ENCODE results near the gene METTL25B. TPM values are rescaled to one million over a fixed set of nuclear protein-coding genes. Genes with fewer than 3 reads are reported as not detected.

METTL25B gene
- total RNA-seq, 2 experiments from 2014 or later = 30.0 to 34.0 TPM

DNA sequence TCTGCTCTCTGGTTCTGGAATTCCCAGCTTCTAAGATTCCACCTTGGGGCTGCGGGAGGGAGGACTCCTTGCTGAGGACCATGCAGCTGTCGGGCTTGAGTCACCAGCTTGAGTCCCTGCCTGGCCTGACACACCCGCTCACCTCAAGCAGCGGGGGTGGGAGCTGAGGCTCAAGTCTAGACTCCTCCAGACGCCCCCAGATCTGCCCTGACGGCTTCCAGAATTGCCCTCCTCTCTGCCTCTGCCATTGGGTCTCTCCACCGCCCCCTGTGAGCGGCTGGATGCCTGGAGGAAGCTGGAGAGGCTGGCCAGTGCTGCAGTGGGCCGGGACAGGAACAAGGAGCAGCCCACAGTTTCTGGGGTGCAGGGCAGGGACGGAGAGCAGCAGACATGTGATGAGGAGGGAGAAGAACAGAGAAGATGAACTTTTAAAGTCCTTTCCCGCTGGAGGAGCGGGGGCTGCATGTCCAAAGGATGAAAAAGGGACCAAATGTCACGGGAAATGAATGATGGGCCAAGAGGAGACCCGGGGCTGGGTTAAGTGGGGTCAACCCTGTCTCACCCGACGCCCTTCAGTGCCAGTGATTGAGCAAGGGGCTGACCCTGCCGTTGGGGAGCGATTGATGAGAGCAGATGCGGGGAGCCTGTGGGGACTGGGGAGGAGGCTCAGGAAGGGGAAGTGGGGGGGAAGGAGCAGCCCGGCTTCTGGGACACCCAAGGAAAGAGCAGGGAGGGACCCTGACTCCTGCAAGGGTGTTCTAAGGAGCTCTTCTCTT, 36.4 kb upstream of the METTL25B start:
- no peaks in the 10 kb centered on the region for H3K9me3 Mint-ChIP-seq (ENCODE audit: insufficient read depth)
- peak overlapping the region; percentile 5 for H3K27ac Mint-ChIP-seq
- peaks cover 53% of the 10 kb centered on the region for H3K27me3 Mint-ChIP-seq (ENCODE audit: low read depth)
- DNase-seq = no peak
- no peaks in the 10 kb centered on the region for H3K36me3 Mint-ChIP-seq (ENCODE audit: low read depth)
- ChIA-PET POLR2A (interaction anchor here (0.9 kb wide), 1 partner anchor 100 kb away, joined by 3 read pairs; the partner anchor contains the start of gene NAXE), CTCF (interaction anchor here (1.0 to 19.7 kb wide), 7 partner anchors 13 to 184 kb away, joined by 3 to 543 read pairs (median 69); partner anchors contain the start of genes CRABP2, INSRR, ISG20L2 and METTL25B)
- no peak for ATAC-seq
- H3K4me1 Mint-ChIP-seq (ENCODE audit: low read depth) = peaks cover 29% of the 10 kb centered on the region
- no peak overlapping the region for H3K4me3 Mint-ChIP-seq

DNA sequence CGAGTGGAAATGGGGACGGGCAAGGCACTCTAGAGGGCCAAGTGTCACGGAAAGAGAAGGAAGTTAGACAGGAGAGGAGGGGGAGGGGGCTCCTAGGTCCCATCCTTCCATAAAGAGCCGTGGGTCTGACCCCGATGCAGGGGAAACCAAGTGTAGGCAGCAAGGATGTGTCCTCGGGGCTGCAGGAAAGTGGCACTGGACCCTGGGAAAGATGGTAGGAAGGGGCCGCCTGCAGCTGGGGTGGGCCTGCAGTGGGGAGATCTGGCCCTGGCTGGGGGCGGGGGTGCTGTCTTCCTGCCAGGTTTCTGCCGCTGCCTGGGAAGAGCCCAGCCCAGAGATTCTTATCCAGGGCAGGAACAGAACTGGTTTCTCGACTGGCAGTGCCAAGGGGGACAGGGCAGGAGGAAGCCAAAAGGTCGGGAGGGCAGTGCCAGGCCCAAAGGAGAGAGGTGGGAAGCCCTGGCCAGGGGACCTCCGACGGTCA, 35.8 kb upstream of the METTL25B start:
- Mint-ChIP-seq H3K27me3 (ENCODE audit: low read depth) (peaks cover 53% of the 10 kb centered on the region), H3K27ac (no peak overlapping the region), H3K4me3 (no peak overlapping the region), H3K9me3 (ENCODE audit: insufficient read depth) (no peaks in the 10 kb centered on the region), H3K4me1 (ENCODE audit: low read depth) (peaks cover 29% of the 10 kb centered on the region), H3K36me3 (ENCODE audit: low read depth) (no peaks in the 10 kb centered on the region)
- POLR2A ChIA-PET = no interaction called here
- ATAC-seq (no peak), DNase-seq (no peak)
- CTCF ChIA-PET = interaction anchor here (4.3 to 19.7 kb wide), 6 partner anchors 13 to 167 kb away, joined by 26 to 543 read pairs (median 102); partner anchors contain the start of genes CRABP2, INSRR, ISG20L2 and METTL25B

DNA sequence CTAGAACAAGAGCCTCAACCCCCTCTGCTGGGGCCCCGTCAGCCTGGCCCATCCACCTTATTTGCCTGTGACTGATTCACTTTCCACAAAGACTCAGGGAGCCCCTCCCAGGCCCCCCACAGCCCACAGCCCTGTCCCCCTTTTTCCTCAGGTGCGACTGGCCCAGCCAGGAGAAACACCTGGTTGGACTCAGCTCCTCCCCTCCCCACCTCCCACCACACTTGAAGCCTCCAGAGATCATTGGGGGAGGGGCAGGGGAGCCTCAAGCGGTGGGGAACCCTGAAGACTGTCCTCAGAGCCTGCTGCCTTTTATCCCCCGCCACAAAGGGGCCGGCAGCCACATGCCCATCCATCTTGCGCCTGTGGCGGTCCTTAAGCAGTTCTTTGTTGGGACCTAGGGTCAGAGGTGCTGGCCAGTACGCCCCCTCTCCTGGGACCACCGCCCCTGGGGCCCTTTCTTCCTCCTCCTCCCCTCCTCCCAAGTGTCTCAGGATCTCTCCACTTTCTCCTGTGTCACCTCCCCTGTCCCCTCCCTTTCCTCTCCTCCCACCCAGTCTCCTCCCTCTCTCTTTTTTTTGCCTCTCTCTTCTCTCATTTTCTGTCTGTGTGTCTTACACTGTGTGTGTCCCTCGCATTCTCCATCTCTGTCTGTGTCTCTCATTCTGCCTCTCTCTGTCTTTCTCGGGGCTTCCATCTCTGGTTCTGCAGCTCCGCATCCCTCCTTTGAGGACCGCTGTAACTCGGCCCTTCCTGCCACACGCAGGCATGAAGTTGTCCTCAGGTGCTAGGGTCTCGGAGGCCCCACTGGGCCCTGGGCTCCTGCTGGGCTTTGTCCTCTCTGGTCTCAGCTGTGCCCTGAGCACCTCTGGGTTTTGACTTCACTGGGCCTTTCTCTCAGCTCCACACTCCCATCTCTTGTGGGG, 35.1 kb upstream of the METTL25B start:
- H3K9me3 Mint-ChIP-seq (ENCODE audit: insufficient read depth) = no peaks in the 10 kb centered on the region
- no peaks in the 10 kb centered on the region for H3K36me3 Mint-ChIP-seq (ENCODE audit: low read depth)
- DNase-seq = peak; percentile 47
- ChIA-PET POLR2A (no interaction called here), CTCF (interaction anchor here (1.3 to 19.7 kb wide), 4 partner anchors 9 to 32 kb away, joined by 7 to 543 read pairs (median 190); partner anchors contain the start of genes CRABP2, ISG20L2, METTL25B and NES)
- ATAC-seq = no peak
- H3K4me3 Mint-ChIP-seq = no peak overlapping the region
- peak overlapping the region; percentile 15 for H3K27ac Mint-ChIP-seq
- peaks cover 29% of the 10 kb centered on the region for H3K4me1 Mint-ChIP-seq (ENCODE audit: low read depth)
- peaks cover 53% of the 10 kb centered on the region for H3K27me3 Mint-ChIP-seq (ENCODE audit: low read depth)

DNA sequence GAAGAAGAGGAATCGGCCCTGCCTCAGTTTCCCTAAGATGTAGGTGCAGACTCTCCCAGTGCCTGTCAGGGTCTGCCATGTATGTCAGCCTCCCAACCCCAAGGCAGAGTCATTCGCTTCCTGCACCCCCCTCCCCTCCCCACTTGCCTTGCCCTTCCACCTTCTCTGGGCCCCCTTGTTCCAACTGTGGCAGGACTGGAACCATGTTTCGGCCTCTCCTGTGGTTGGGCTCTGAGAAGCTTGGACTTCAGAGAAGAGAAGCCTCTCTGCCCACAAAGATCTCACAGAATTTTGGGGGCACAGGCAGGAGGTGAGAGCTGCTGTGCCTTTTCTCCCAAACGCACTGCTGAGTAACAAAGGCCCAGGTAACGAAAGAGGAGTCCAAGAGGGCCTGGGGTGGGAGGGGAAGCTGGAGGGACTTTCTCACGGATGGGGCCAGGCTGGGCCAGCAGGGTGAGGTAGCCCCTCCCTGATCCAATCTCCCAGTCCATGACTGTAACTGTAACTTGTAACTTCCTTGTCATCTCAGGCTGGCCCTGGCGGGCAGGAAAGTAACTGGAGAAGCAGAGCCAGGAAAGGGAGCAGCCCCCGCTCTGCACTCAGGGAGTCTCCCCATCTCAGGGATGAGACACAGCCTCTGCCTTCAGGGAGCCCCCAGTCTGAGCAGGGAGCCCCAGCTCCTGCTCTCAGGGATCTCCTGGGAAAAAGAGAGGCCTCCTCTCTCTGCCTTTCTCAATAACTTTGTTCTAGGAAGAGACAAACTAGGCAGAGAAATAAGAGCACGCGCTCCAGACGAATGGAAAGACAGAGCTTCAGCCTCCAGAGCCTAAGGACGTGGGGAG, 34.2 kb upstream of the METTL25B start:
- H3K27me3 Mint-ChIP-seq (ENCODE audit: low read depth) = peaks cover 48% of the 10 kb centered on the region
- peaks cover 3% of the 10 kb centered on the region for H3K36me3 Mint-ChIP-seq (ENCODE audit: low read depth)
- POLR2A ChIA-PET = no interaction called here

DNA sequence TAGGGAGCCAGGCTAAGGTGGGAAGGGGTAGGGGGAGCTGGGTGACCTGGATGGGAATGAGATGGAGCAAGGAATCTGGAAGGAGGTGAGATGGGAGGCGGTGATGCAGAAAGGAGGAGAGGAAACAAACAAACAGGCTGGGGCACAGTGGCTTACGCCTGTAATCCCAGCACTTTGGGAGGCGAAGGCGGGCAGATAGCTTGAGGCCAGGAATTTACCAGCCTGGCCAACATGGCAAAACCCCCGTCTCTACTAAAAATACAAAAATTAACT, 33.6 kb upstream of the METTL25B start:
- peaks cover 47% of the 10 kb centered on the region for H3K27me3 Mint-ChIP-seq (ENCODE audit: low read depth)
- H3K36me3 Mint-ChIP-seq (ENCODE audit: low read depth) = peaks cover 3% of the 10 kb centered on the region
- no peak for ATAC-seq
- no peaks in the 10 kb centered on the region for H3K9me3 Mint-ChIP-seq (ENCODE audit: insufficient read depth)
- ChIA-PET POLR2A (no interaction called here), CTCF (interaction anchor here (11.7 to 19.7 kb wide), 2 partner anchors 11 to 31 kb away, joined by 311 to 543 read pairs; partner anchors contain the start of genes CRABP2, ISG20L2 and METTL25B)
- DNase-seq = no peak
- peaks cover 25% of the 10 kb centered on the region for H3K4me1 Mint-ChIP-seq (ENCODE audit: low read depth)
- no peak overlapping the region for H3K4me3 Mint-ChIP-seq
- no peak overlapping the region for H3K27ac Mint-ChIP-seq

More for the DNA sequence above, 34.2 kb upstream of the METTL25B start:
- Mint-ChIP-seq H3K27ac (no peak overlapping the region), H3K9me3 (ENCODE audit: insufficient read depth) (no peaks in the 10 kb centered on the region), H3K4me1 (ENCODE audit: low read depth) (peaks cover 29% of the 10 kb centered on the region), H3K4me3 (no peak overlapping the region)
- CTCF ChIA-PET = interaction anchor here (1.3 to 19.7 kb wide), 3 partner anchors 10 to 31 kb away, joined by 7 to 543 read pairs (median 311); partner anchors contain the start of genes CRABP2, ISG20L2 and METTL25B
- DNase-seq (no peak), ATAC-seq (no peak)

DNA sequence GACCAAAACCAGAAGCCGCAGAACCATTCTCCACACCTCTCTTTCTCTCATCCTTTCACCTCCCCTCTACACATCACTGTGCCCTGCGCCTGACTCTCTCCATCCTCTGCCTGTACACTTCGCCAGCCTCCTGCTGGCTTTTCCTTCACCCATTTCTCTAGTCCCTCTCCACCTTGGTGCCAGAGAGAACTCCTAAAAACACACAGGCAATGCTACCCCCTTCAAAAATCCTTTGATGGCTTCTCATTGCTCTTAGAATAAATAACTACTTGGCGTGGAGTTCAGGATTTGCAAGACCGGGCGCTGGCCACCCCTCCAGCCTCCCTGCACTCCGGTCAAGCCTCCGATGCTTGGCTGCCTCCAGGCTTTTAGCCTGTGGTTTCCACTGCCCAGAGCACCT, 31.5 kb upstream of the METTL25B start:
- ChIA-PET POLR2A (no interaction called here), CTCF (interaction anchor here (0.9 to 4.1 kb wide), 4 partner anchors 29 to 194 kb away, joined by 3 to 19 read pairs (median 3); no protein-coding TSS in a partner anchor)
- ATAC-seq = no peak
- no peak for DNase-seq
- peaks cover 29% of the 10 kb centered on the region for H3K27me3 Mint-ChIP-seq (ENCODE audit: low read depth)
- no peak overlapping the region for H3K4me3 Mint-ChIP-seq
- H3K27ac Mint-ChIP-seq = no peak overlapping the region
- H3K36me3 Mint-ChIP-seq (ENCODE audit: low read depth) = peaks cover 3% of the 10 kb centered on the region
- peaks cover 31% of the 10 kb centered on the region for H3K4me1 Mint-ChIP-seq (ENCODE audit: low read depth)
- no peaks in the 10 kb centered on the region for H3K9me3 Mint-ChIP-seq (ENCODE audit: insufficient read depth)

DNA sequence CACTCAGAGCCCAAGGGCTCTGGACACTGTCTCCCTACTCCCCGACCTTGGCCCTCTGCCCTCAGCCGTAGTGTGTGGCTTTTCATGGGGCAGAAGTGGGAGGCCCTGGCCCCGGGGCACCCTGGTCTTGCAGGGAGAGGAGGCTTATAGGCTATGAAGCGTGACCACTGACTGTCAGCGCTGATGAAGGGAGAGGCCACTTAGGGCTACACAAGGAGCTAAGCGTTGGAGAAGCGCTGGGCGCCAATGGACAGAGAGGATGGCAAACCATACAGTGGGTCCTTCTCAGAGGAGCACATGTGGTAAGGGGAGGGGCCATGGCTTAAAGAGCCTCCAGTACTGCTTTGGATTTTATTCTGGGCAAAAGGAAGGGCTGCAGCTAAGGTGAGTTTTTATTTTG, 30.8 kb upstream of the METTL25B start:
- ChIA-PET POLR2A (no interaction called here), CTCF (interaction anchor here (0.9 to 17.4 kb wide), 7 partner anchors 8 to 193 kb away, joined by 3 to 311 read pairs (median 3); no protein-coding TSS in a partner anchor)
- H3K4me1 Mint-ChIP-seq (ENCODE audit: low read depth) = peaks cover 24% of the 10 kb centered on the region
- DNase-seq = no peak
- H3K4me3 Mint-ChIP-seq = no peak overlapping the region
- no peak for ATAC-seq
- peaks cover 21% of the 10 kb centered on the region for H3K27me3 Mint-ChIP-seq (ENCODE audit: low read depth)
- H3K36me3 Mint-ChIP-seq (ENCODE audit: low read depth) = peaks cover 3% of the 10 kb centered on the region
- no peaks in the 10 kb centered on the region for H3K9me3 Mint-ChIP-seq (ENCODE audit: insufficient read depth)
- H3K27ac Mint-ChIP-seq = no peak overlapping the region

DNA sequence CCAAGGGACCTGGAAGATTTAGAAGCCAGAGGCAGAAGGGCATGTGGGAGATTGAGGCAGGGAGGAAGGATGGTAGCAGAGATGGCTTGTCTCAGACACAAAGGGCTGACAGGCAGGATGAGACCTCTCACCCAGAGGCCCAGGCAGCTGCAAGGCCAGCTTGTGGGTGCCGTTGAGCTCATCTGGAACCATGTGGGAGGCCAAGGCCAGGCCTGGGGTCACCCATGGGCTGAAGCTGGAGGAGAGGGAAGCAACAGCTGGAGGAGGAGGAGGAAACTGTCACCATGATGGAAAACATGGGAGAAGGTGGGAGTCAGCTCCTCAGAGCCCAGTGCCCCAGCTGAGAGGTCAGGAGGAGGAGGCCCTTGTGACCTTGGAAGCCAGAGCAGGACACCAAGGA, 29.3 kb upstream of the METTL25B start:
- H3K4me3 Mint-ChIP-seq = no peak overlapping the region
- peaks cover 13% of the 10 kb centered on the region for H3K4me1 Mint-ChIP-seq (ENCODE audit: low read depth)
- ATAC-seq = no peak
- peaks cover 3% of the 10 kb centered on the region for H3K36me3 Mint-ChIP-seq (ENCODE audit: low read depth)
- peaks cover 19% of the 10 kb centered on the region for H3K27me3 Mint-ChIP-seq (ENCODE audit: low read depth)
- no peak for DNase-seq
- no peaks in the 10 kb centered on the region for H3K9me3 Mint-ChIP-seq (ENCODE audit: insufficient read depth)
- ChIA-PET POLR2A (no interaction called here), CTCF (interaction anchor here (1.0 to 17.4 kb wide), 3 partner anchors 9 to 27 kb away, joined by 3 to 311 read pairs (median 19); no protein-coding TSS in a partner anchor)
- H3K27ac Mint-ChIP-seq = no peak overlapping the region

DNA sequence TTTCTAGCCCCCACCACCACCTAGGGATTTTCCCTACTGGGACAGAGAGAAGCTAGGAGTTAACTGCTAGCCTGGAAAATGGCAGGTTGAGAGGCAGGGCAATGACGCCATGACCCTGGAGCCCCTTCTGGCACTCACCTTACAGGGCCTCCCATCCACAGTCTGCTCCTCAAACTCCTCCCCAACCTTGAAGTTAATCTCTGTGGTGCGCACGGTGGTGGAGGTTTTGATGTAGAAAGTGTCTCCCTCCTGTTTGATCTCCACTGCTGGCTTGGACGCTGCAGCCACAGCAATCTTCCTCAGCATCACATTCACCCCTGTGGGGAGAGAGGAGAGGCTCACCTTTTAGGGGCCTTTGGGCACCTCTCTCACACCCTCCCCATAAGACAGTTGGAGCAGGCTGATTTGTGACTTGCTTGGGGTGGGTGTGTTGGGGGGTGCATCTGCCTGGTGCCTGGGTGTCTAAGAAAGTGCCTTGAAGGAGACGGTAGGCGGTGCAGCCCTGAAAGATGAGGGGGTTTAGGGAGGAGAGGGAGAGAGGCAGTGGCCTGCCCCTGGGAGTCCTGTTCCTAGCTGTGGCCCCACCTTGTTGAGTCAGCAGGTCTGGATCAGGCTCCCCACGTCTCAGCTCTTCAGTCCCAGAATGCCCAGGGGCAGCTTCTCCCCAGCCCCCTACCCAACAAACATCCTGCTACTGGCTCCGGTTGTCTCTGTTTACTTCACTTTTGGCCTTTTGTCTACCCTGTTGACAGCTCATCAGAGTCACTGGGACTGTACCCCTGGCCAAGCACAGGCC, 27.3 kb upstream of the METTL25B start:
- H3K27me3 Mint-ChIP-seq (ENCODE audit: low read depth) = peaks cover 27% of the 10 kb centered on the region
- ATAC-seq = peak; percentile 80
- no peaks in the 10 kb centered on the region for H3K9me3 Mint-ChIP-seq (ENCODE audit: insufficient read depth)
- POLR2A ChIA-PET = interaction anchor here (0.6 to 1.4 kb wide), 2 partner anchors 11 to 27 kb away, joined by 3 to 5 read pairs; no protein-coding TSS in a partner anchor
- peaks cover 3% of the 10 kb centered on the region for H3K36me3 Mint-ChIP-seq (ENCODE audit: low read depth)
- no peak overlapping the region for H3K27ac Mint-ChIP-seq
- no peak overlapping the region for H3K4me3 Mint-ChIP-seq
- CTCF ChIA-PET = interaction anchor here (0.7 to 17.4 kb wide), 6 partner anchors 11 to 189 kb away, joined by 3 to 311 read pairs (median 4); partner anchors contain the start of genes ISG20L2 and METTL25B
- DNase-seq = peak; percentile 56
- H3K4me1 Mint-ChIP-seq (ENCODE audit: low read depth) = peaks cover 24% of the 10 kb centered on the region

DNA sequence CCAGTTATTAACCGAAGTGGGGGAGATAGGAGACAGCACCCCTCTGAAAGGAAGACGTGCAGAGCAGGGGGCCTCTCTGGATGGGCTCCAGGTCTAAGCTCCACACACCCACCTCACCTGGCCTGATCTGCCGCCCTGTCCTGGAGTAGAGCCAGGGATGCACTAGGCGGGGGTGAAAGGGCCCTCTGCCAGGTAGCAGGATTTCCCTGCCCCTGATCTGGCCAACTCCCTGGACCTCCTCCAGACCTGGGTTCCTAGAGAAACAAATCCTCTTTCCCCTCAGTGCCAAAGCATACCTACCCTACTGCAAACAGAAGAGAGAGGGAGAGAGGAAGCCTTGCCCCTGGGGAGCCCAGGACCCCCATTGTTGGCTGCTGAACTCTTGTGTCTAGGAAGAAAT, 24.9 kb upstream of the METTL25B start:
- H3K9me3 Mint-ChIP-seq (ENCODE audit: insufficient read depth) = no peaks in the 10 kb centered on the region
- H3K27me3 Mint-ChIP-seq (ENCODE audit: low read depth) = peaks cover 38% of the 10 kb centered on the region
- peaks cover 3% of the 10 kb centered on the region for H3K36me3 Mint-ChIP-seq (ENCODE audit: low read depth)
- peaks cover 37% of the 10 kb centered on the region for H3K4me1 Mint-ChIP-seq (ENCODE audit: low read depth)
- ChIA-PET POLR2A (no interaction called here), CTCF (interaction anchor here (0.9 to 17.4 kb wide), 6 partner anchors 14 to 188 kb away, joined by 3 to 311 read pairs (median 3); no protein-coding TSS in a partner anchor)
- no peak overlapping the region for H3K27ac Mint-ChIP-seq
- no peak for ATAC-seq
- DNase-seq = no peak
- no peak overlapping the region for H3K4me3 Mint-ChIP-seq
